ENCODE measurements around the gene UBR3. TPM values are rescaled to one million over a fixed set of nuclear protein-coding genes. Genes with fewer than 3 reads are reported as not detected.
A peak's percentile ranks its signal among the peaks of the same experiment; 100 is the strongest.
"Not testable (repeated sequence)": the region's sequence is repeated elsewhere in the genome, so short reads cannot be mapped to it uniquely, and the experiment has no call there.

The UBR3 gene
- total RNA-seq, 6 experiments from 2014 or later = 30.1 to 46.3 (median 40.5) TPM

- H3K9me3 Mint-ChIP-seq = no peaks in the 10 kb centered on the region
- H3K27ac Mint-ChIP-seq = no peak overlapping the region
- no peak overlapping the region for H3K4me3 Mint-ChIP-seq
These were observed 89.4 kb downstream of the UBR3 start for GRCh38 chr2:169916623-169917022.

GRCh38 chr2:169923977-169924376 is 96.7 kb downstream of the UBR3 start:
- TF ChIP-seq, protein P1, sequence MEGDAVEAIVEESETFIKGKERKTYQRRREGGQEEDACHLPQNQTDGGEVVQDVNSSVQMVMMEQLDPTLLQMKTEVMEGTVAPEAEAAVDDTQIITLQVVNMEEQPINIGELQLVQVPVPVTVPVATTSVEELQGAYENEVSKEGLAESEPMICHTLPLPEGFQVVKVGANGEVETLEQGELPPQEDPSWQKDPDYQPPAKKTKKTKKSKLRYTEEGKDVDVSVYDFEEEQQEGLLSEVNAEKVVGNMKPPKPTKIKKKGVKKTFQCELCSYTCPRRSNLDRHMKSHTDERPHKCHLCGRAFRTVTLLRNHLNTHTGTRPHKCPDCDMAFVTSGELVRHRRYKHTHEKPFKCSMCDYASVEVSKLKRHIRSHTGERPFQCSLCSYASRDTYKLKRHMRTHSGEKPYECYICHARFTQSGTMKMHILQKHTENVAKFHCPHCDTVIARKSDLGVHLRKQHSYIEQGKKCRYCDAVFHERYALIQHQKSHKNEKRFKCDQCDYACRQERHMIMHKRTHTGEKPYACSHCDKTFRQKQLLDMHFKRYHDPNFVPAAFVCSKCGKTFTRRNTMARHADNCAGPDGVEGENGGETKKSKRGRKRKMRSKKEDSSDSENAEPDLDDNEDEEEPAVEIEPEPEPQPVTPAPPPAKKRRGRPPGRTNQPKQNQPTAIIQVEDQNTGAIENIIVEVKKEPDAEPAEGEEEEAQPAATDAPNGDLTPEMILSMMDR (IDR thresholded peaks at IDR 0.05) = no peak
- H3K36me3 Mint-ChIP-seq (ENCODE audit: low read depth) = no peaks in the 10 kb centered on the region; the same call in 1 of the 2 replicates
- H3K4me1 Mint-ChIP-seq (ENCODE audit: low read depth) = peaks cover 8% of the 10 kb centered on the region
- H3K27ac Mint-ChIP-seq = no peak overlapping the region; the same call in 1 of the 2 replicates
- H3K27me3 Mint-ChIP-seq (ENCODE audit: insufficient read depth) = no peaks in the 10 kb centered on the region; the same call in 1 of the 2 replicates
- H3K9me3 Mint-ChIP-seq = no peaks in the 10 kb centered on the region
- H3K4me3 Mint-ChIP-seq = no peak overlapping the region
- DNase-seq = no peak

More at GRCh38 chr2:169916623-169917022, 89.4 kb downstream of the UBR3 start:
- DNase-seq = no peak
- TF ChIP-seq, protein P1 (IDR thresholded peaks at IDR 0.05) = no peak
- no peaks in the 10 kb centered on the region for H3K4me1 Mint-ChIP-seq (ENCODE audit: low read depth)
- H3K27me3 Mint-ChIP-seq (ENCODE audit: insufficient read depth) = no peaks in the 10 kb centered on the region
- H3K36me3 Mint-ChIP-seq (ENCODE audit: low read depth) = peaks cover 13% of the 10 kb centered on the region; the same call in 1 of the 2 replicates

GRCh38 chr2:169925968-169926367 is 98.7 kb downstream of the UBR3 start:
- Mint-ChIP-seq H3K36me3 (ENCODE audit: low read depth) (no peaks in the 10 kb centered on the region; the same call in 1 of the 2 replicates), H3K4me3 (no peak overlapping the region), H3K9me3 (no peaks in the 10 kb centered on the region), H3K4me1 (ENCODE audit: low read depth) (peaks cover 8% of the 10 kb centered on the region), H3K27ac (no peak overlapping the region), H3K27me3 (ENCODE audit: insufficient read depth) (no peaks in the 10 kb centered on the region; the same call in 1 of the 2 replicates)
- DNase-seq = no peak
- TF ChIP-seq, protein P1 (IDR thresholded peaks at IDR 0.05) = no peak

DNA sequence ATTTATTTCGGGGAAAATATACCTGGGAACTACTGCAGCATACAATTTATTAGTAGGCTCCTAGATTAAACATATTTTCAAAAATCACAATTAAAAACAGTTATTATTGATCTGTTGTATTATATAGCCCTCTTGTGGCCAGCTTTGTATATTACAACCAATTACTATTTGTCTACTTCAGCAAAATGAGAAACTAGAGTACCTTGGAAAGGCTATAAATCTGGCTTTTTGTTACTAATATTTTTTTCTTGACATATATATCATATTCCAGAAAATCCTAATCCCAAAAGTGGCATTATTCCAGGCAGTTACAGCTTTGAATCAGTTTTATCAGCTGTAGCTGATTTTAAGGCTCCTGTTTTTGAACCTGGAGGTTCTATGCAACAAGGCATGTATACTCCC is 101.2 kb downstream of the UBR3 start:
- H3K4me3 Mint-ChIP-seq = no peak overlapping the region
- no peak overlapping the region for H3K27ac Mint-ChIP-seq
- peaks cover 8% of the 10 kb centered on the region for H3K4me1 Mint-ChIP-seq (ENCODE audit: low read depth)
- TF ChIP-seq, protein P1 (IDR thresholded peaks at IDR 0.05) = peak; percentile 91
- H3K9me3 Mint-ChIP-seq = no peaks in the 10 kb centered on the region
- no peaks in the 10 kb centered on the region; the same call in 1 of the 2 replicates for H3K27me3 Mint-ChIP-seq (ENCODE audit: insufficient read depth)
- H3K36me3 Mint-ChIP-seq (ENCODE audit: low read depth) = no peaks in the 10 kb centered on the region; the same call in 1 of the 2 replicates
- peak; percentile 31 for DNase-seq

DNA sequence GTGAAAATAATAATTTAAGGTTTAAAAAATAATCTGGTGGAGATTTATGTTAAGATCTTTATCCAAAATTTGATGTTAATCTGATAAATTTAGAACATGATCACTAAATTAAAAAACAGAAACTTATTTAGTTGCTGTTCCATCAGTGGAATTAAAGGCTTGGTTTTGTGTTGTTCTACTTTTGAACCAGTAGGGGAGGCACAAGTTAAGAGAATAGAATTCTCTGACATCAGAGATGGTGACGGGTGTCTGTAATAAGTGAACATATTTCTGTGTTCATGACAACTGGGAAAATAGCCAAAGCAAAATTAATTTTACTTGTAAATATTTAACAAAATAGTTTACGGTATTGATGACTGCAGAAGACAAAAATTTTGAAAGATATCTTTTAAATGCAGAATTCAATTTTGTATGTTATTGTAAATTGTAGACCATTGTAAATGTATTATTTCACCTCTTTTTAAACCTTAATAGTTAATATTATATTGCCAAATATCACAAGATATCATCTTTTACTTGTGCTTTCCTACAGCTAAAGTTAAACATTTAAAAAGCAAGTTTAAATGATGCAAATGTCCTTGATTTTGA is 106.0 kb downstream of the UBR3 start:
- TF ChIP-seq, protein P1 (IDR thresholded peaks at IDR 0.05) = peak; percentile 86
- peak; percentile 19 for DNase-seq
- Mint-ChIP-seq H3K9me3 (no peaks in the 10 kb centered on the region), H3K27ac (no peak overlapping the region), H3K27me3 (ENCODE audit: insufficient read depth) (no peaks in the 10 kb centered on the region), H3K4me3 (no peak overlapping the region), H3K4me1 (ENCODE audit: low read depth) (no peaks in the 10 kb centered on the region), H3K36me3 (ENCODE audit: low read depth) (peaks cover 8% of the 10 kb centered on the region; the same call in 1 of the 2 replicates)

DNA sequence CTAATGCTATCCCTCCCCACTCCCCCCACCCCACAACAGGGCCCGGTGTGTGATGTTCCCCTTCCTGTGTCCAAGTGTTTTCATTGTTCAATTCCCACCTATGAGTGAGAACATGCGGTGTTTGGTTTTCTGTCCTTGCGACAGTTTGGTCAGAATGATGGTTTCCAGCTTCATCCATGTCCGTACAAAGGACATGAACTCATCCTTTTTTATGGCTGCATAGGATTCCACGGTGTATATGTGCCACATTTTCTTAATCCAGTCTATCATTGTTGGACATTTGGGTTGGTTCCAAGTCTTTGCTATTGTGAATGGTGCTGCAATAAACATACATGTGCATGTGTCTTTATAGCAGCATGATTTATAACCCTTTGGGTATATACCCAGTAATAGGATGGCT is 109.4 kb downstream of the UBR3 start:
- H3K4me3 Mint-ChIP-seq; H3K9me3 Mint-ChIP-seq; DNase-seq; H3K27ac Mint-ChIP-seq; H3K36me3 Mint-ChIP-seq (ENCODE audit: low read depth); H3K27me3 Mint-ChIP-seq (ENCODE audit: insufficient read depth); H3K4me1 Mint-ChIP-seq (ENCODE audit: low read depth): not testable (repeated sequence)

All from HFFc6 (cell line).